MCF 10A (cell line): Measurements from ENCODE around the gene UBR4. TPM values are rescaled to one million over a fixed set of nuclear protein-coding genes. Genes with fewer than 3 reads are reported as not detected.

Source experiments
- BruUV-seq: library from RNA; stranded (reverse); fragments of 400-500 nt; replicated peaks from 2 replicates; lab custom pipeline; 2021; lab: Mats Ljungman, UMichigan
- CTCF ChIA-PET: fragments of 300-600 bp; sonication (Branson Sonifier 250); formaldehyde crosslinking; extraction: SDS; loops from one replicate; lab custom pipeline; 2021; ENCODE audit warnings: antibody characterized with exemption, inconsistent platforms; lab: Yijun Ruan, JAX
- POLR2A ChIA-PET: fragments of 300-600, 350-650 bp; sonication (Branson Sonifier 250); formaldehyde crosslinking; extraction: SDS; loops from one replicate; lab custom pipeline; 2020; ENCODE audit warnings: antibody characterized with exemption, inconsistent platforms; lab: Yijun Ruan, JAX
- DNase-seq: peaks from one replicate; pipeline ENCODE4 v3.0.0-alpha.2; 2018; ENCODE audit not compliant: unreplicated experiment
- H3K27ac Mint-ChIP-seq: one replicate; pipeline ENCODE4 v1.8.0; 2022; ENCODE audit warnings: mild to moderate bottlenecking, low read depth, mixed read lengths; ENCODE audit not compliant: unreplicated experiment
- H3K27me3 Mint-ChIP-seq: one replicate; pipeline ENCODE4 v1.8.0; 2022; ENCODE audit warnings: mixed read lengths; ENCODE audit not compliant: insufficient read depth, unreplicated experiment
- H3K36me3 Mint-ChIP-seq: one replicate; pipeline ENCODE4 v1.8.0; 2022; ENCODE audit warnings: mild to moderate bottlenecking, moderate library complexity, mixed read lengths; ENCODE audit not compliant: insufficient read depth, unreplicated experiment
- H3K4me1 Mint-ChIP-seq: one replicate; pipeline ENCODE4 v1.8.0; 2022; ENCODE audit warnings: mixed read lengths; ENCODE audit not compliant: insufficient read depth, unreplicated experiment
- H3K4me3 Mint-ChIP-seq: one replicate; pipeline ENCODE4 v1.8.0; 2022; ENCODE audit warnings: mild to moderate bottlenecking, moderate library complexity, mixed read lengths; ENCODE audit not compliant: unreplicated experiment
- H3K9me3 Mint-ChIP-seq: one replicate; pipeline ENCODE4 v1.8.0; 2022; ENCODE audit warnings: mixed read lengths; ENCODE audit not compliant: unreplicated experiment
- CTCF ChIP-seq: fragments of 200-600 bp; IDR thresholded peaks from one replicate; pipeline ENCODE4 v1.8.0; 2022; ENCODE audit warnings: antibody characterized with exemption, mild to moderate bottlenecking; ENCODE audit not compliant: unreplicated experiment
- intact Hi-C: fragments of 100-400 bp; cut with micrococcal nuclease; formaldehyde crosslinking; loops from 2 replicates; pipeline ENCODE4 v1.14.1; 2022
- total RNA-seq: library from RNA; stranded (reverse); gene quantifications from 2 replicates; pipeline ENCODE4 v1.2.3, GENCODE V29; 2022

The UBR4 gene
- total RNA-seq, 1 experiment from 2014 or later = 154 TPM

GRCh38 chr1:19037659-19038058 lies 172.4 kb downstream of the UBR4 start:
- CTCF ChIA-PET = no interaction called here
- POLR2A ChIA-PET = interaction anchor here (1.3 kb wide), 1 partner anchor 89 kb away, joined by 3 read pairs; no protein-coding TSS in a partner anchor
- no TSS peak for BruUV-seq
- peaks cover 12% of the 10 kb centered on the region for H3K4me1 Mint-ChIP-seq
- peaks cover 19% of the 10 kb centered on the region for H3K27me3 Mint-ChIP-seq
- H3K27ac Mint-ChIP-seq = no peak overlapping the region
- no peak overlapping the region for H3K4me3 Mint-ChIP-seq
- H3K36me3 Mint-ChIP-seq = no peaks in the 10 kb centered on the region
- intact Hi-C loops = no loop called here
- no peak for DNase-seq
- TF ChIP-seq CTCF = no peak
- H3K9me3 Mint-ChIP-seq = no peaks in the 10 kb centered on the region

GRCh38 chr1:19036813-19037605 lies 173.1 kb downstream of the UBR4 start:
- TF ChIP-seq CTCF = no peak
- H3K36me3 Mint-ChIP-seq = no peaks in the 10 kb centered on the region
- ChIA-PET POLR2A (interaction anchor here (1.3 kb wide), 1 partner anchor 88 kb away, joined by 3 read pairs; no protein-coding TSS in a partner anchor), CTCF (no interaction called here)
- BruUV-seq = no TSS peak
- no peak for DNase-seq
- no peak overlapping the region for H3K27ac Mint-ChIP-seq
- peaks cover 19% of the 10 kb centered on the region for H3K27me3 Mint-ChIP-seq
- H3K4me1 Mint-ChIP-seq = peaks cover 12% of the 10 kb centered on the region
- intact Hi-C loops = no loop called here
- H3K9me3 Mint-ChIP-seq = no peaks in the 10 kb centered on the region
- no peak overlapping the region for H3K4me3 Mint-ChIP-seq

GRCh38 chr1:19036041-19036812 lies 173.8 kb downstream of the UBR4 start:
- CTCF ChIA-PET = interaction anchor here (0.9 to 1.3 kb wide), 2 partner anchors 39 to 49 kb away, joined by 3 to 6 read pairs; no protein-coding TSS in a partner anchor
- H3K4me3 Mint-ChIP-seq = no peak overlapping the region
- POLR2A ChIA-PET = no interaction called here

More at GRCh38 chr1:19036041-19036812, 173.8 kb downstream of the UBR4 start:
- BruUV-seq = no TSS peak
- H3K4me1 Mint-ChIP-seq = peaks cover 12% of the 10 kb centered on the region
- peak overlapping the region; percentile 33 for H3K27ac Mint-ChIP-seq
- no peak for DNase-seq
- TF ChIP-seq CTCF = no peak
- no peaks in the 10 kb centered on the region for H3K36me3 Mint-ChIP-seq
- H3K9me3 Mint-ChIP-seq = no peaks in the 10 kb centered on the region
- H3K27me3 Mint-ChIP-seq = peaks cover 12% of the 10 kb centered on the region
- intact Hi-C loops = no loop called here
